Karpas-422 (cell line): ENCODE data around the gene CR1. TPM values are rescaled to one million over a fixed set of nuclear protein-coding genes. Genes with fewer than 3 reads are reported as not detected.

Experiments
- DNase-seq: peaks from one replicate; pipeline ENCODE4 v3.0.0-alpha.2; 2015
- H2AFZ ChIP-seq: fragments of 200-600 bp; sonication (generic); 2 replicates; pipeline ENCODE4 v1.6.1; 2014; ENCODE audit warnings: antibody characterized with exemption, low read length, mixed read lengths
- H3K27ac ChIP-seq: fragments of 200-600 bp; sonication (generic); 2 replicates; pipeline ENCODE4 v1.5.1; 2014; ENCODE audit warnings: mild to moderate bottlenecking, low read length, moderate library complexity
- H3K27me3 ChIP-seq: fragments of 200-600 bp; sonication (generic); 2 replicates; pipeline ENCODE4 v1.6.1; 2014; ENCODE audit warnings: low read length, mixed read lengths
- H3K36me3 ChIP-seq: fragments of 200-600 bp; sonication (generic); 2 replicates; pipeline ENCODE4 v1.6.1; 2014; ENCODE audit warnings: low read length, mixed read lengths; ENCODE audit not compliant: insufficient read depth
- H3K4me1 ChIP-seq: fragments of 200-600 bp; sonication (generic); 2 replicates; pipeline ENCODE4 v1.6.1; 2014; ENCODE audit warnings: mild to moderate bottlenecking, low read length, mixed read lengths
- H3K4me2 ChIP-seq: fragments of 200-600 bp; sonication (generic); 2 replicates; pipeline ENCODE4 v1.6.1; 2014; ENCODE audit warnings: low read length, low read depth, mild to moderate bottlenecking; ENCODE audit not compliant: poor library complexity, severe bottlenecking
- H3K4me3 ChIP-seq: fragments of 200-600 bp; sonication (generic); 2 replicates; pipeline ENCODE4 v1.5.1; 2014; ENCODE audit warnings: mild to moderate bottlenecking, antibody characterized with exemption, low read length, mixed read lengths
- H3K79me2 ChIP-seq: fragments of 200-600 bp; sonication (generic); 2 replicates; pipeline ENCODE4 v1.6.1; 2014; ENCODE audit warnings: mild to moderate bottlenecking, low read length, mixed read lengths
- H3K9ac ChIP-seq: fragments of 200-600 bp; sonication (generic); 2 replicates; pipeline ENCODE4 v1.6.0; 2014; ENCODE audit warnings: low read length
- H3K9me2 ChIP-seq: fragments of 200-600 bp; sonication (generic), shearing (Covaris generic); replicated peaks from 2 replicates; pipeline ENCODE4 v1.6.0; 2014; ENCODE audit warnings: mild to moderate bottlenecking, low read length, moderate library complexity; ENCODE audit not compliant: insufficient read depth
- H3K9me3 ChIP-seq: fragments of 300-700, 200-600 bp; sonication (generic); 2 replicates; pipeline ENCODE4 v1.6.1; 2014; ENCODE audit warnings: low read length, mixed read lengths
- H4K20me1 ChIP-seq: fragments of 200-600 bp; sonication (generic); 2 replicates; pipeline ENCODE4 v1.6.1; 2014; ENCODE audit warnings: mild to moderate bottlenecking, antibody characterized with exemption, low read length, low read depth; ENCODE audit not compliant: insufficient read depth
- total RNA-seq: library from RNA; depleted of rRNA; stranded (reverse); fragments of >200 nt; shearing (Covaris generic); gene quantifications from 2 replicates; pipeline ENCODE4 v1.2.3, GENCODE V29; 2014; ENCODE audit warnings: low replicate concordance; rRNA removed

Gene CR1
- total RNA-seq, result not detected in 2 replicates

DNA sequence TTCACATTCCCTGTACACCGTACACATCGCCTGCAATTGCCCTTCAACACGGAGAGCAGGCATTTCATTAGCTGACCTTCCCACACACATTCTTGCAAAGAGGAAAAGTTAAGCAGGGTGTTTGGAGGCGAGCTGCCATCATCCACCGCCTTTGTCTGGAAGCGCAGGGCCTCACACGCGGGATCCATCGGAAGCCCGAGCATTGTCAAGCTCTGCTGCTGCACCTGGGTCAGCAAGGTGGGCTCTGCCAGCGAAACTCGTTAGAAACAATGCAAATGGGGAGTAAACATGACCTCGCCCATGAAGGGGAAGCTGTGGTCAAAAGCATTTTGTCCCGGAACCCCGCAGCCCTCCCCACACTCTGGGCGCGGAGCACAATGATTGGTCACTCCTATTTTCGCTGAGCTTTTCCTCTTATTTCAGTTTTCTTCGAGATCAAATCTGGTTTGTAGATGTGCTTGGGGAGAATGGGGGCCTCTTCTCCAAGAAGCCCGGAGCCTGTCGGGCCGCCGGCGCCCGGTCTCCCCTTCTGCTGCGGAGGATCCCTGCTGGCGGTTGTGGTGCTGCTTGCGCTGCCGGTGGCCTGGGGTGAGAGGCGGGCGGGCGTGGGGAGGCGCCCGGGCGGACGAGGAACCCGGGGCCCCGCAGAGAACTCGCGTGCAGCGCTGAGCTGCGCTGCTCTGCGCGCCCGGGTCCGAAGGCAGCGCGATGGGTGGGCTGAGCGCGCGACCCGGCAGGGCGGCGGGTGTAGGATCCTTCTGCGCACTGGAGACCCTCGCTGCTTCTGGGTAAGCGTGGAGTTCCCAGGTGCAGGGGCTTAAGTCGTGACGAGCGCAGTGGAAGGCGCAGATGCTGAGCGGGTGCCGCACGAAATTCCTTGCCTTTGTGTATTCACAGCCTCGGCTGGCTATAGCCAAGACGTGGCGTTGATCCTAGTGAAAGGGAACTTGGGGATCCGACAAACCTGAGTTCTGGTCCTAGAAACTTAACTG lies at the start of gene CR1:
TSS of gene CR1 (plus strand) at position 357 of the 992 bp plus-strand sequence. CDS start at position 468, 111 bp downstream.
- H3K9me2 ChIP-seq, result no peaks in the 10 kb centered on the region
- H3K4me1 ChIP-seq, result no peaks in the 10 kb centered on the region
- no peaks in the 10 kb centered on the region for H3K79me2 ChIP-seq
- no peaks in the 10 kb centered on the region for H4K20me1 ChIP-seq
- no peaks in the 10 kb centered on the region for H3K9me3 ChIP-seq
- H3K27ac ChIP-seq, result no peak within 1 kb of the TSS
- H3K4me2 ChIP-seq, result peak within 1 kb of the TSS; percentile 23
- no peak for DNase-seq
- no peak within 1 kb of the TSS for H3K9ac ChIP-seq
- H3K27me3 ChIP-seq, result no peaks in the 10 kb centered on the region
- no peak within 1 kb of the TSS for H2AFZ ChIP-seq
- no peaks in the 10 kb centered on the region for H3K36me3 ChIP-seq
- H3K4me3 ChIP-seq, result no peak within 1 kb of the TSS

DNA sequence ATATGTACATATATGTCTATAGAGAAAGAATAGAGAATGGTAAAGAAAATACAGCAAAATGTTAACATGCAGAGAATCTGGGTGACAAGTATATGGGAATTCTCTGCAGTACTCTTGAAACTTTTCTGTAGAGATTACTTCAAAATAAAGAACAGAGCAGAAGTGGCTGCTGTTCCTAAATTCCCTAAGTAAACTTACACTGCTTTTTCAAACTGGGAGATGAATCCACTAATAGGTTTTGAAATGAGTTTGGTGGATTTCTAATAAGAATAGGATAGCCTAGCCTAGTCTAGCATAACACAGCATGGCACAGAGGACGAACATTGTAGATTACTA lies 42.3 kb upstream of the CR1 start:
- H3K79me2 ChIP-seq, result no peaks in the 10 kb centered on the region
- no peaks in the 10 kb centered on the region for H4K20me1 ChIP-seq
- H3K4me1 ChIP-seq, result peaks cover 9% of the 10 kb centered on the region
- H3K36me3 ChIP-seq, result no peaks in the 10 kb centered on the region
- H3K9ac ChIP-seq, result no peak overlapping the region
- DNase-seq, result no peak
- H2AFZ ChIP-seq, result no peak overlapping the region
- H3K4me2 ChIP-seq, result no peak overlapping the region
- H3K9me2 ChIP-seq, result no peaks in the 10 kb centered on the region
- H3K27ac ChIP-seq, result no peak overlapping the region
- no peak overlapping the region for H3K4me3 ChIP-seq
- H3K27me3 ChIP-seq, result no peaks in the 10 kb centered on the region
- H3K9me3 ChIP-seq, result no peaks in the 10 kb centered on the region

DNA sequence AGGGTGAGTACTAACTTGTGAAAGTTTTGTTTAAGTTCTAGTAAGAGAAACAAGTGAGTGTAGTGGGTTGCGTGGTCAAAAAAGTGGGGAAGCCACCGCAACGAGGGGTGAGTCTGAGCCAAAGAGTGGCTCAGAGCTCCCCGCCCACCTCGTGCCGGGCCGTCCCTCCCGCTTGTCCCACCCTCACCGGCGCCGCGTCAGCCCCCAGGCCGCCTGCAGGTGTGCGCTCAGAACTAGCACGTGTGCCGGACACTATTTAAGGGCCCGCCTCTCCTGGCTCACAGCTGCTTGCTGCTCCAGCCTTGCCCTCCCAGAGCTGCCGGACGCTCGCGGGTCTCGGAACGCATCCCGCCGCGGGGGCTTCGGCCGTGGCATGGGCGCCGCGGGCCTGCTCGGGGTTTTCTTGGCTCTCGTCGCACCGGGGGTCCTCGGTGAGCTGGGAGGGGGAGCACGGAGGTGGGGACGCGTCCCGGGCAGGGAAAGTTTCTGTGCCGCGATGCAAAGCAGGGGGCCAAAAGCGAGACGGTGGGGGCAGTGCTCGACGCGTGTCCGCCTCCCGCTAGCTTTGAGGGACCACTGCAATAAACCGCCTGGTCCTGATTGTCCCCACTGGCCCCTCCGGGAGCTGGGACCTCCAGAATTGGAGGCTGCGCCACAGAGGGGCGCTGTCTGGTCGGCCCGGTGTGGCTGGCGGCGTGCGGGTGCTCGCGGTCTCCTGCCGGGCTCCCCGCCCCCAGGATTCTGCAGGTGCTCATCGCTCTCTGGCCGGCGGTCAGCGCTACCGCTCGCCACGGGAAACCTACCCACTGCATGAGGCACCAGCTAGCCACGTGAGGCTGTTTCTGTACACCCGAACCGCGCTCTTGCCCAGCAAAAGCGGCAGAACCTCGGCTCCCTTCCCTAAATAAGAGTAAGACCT lies 41.7 kb upstream of the CR1 start, which contains the start of gene CR2:
TSS of gene CR2 (plus strand) at position 283 of the 919 bp plus-strand sequence. CDS start at position 374, 91 bp downstream.
- H4K20me1 ChIP-seq, result no peaks in the 10 kb centered on the region
- no peak within 1 kb of the TSS for H3K27ac ChIP-seq
- no peaks in the 10 kb centered on the region for H3K9me2 ChIP-seq
- H3K79me2 ChIP-seq, result no peaks in the 10 kb centered on the region
- no peak within 1 kb of the TSS; the same call in 1 of the 2 replicates for H3K4me3 ChIP-seq
- DNase-seq, result no peak
- no peak within 1 kb of the TSS for H2AFZ ChIP-seq
- peaks cover 9% of the 10 kb centered on the region for H3K4me1 ChIP-seq
- H3K9ac ChIP-seq, result no peak within 1 kb of the TSS; the same call in 1 of the 2 replicates
- H3K4me2 ChIP-seq, result peak within 1 kb of the TSS; percentile 47
- no peaks in the 10 kb centered on the region for H3K36me3 ChIP-seq
- H3K27me3 ChIP-seq, result no peaks in the 10 kb centered on the region
- H3K9me3 ChIP-seq, result no peaks in the 10 kb centered on the region

DNA sequence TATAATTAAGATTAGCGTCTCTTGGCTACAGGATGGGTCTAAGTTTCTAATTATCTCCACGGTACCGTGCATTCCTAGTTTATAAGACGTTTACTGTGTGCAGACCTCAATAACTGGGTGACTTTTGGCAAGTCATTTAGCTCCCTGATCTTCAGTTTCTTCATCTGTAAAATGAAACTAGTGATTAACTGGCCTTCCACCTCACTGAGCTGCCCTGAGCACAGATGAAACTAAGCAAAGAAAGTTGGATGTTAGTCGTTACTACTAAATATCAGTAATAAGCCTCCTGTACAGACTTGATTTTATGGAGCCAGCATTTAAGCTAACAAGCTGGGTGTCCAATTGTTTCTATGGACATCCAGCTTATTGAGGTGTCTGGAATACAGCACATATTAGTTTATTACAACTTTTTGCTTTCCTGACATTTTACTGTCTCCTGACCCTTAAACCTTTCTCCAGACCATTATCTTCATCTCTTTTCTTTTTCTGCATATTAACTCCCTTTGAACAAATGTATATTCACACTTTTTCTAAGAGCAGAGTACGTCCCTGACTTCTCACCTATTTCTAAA lies 40.7 kb upstream of the CR1 start:
- Histone ChIP-seq H2AFZ (no peak overlapping the region), H3K79me2 (no peaks in the 10 kb centered on the region), H3K27me3 (no peaks in the 10 kb centered on the region), H3K27ac (no peak overlapping the region), H3K4me1 (peaks cover 9% of the 10 kb centered on the region), H4K20me1 (no peaks in the 10 kb centered on the region), H3K4me3 (no peak overlapping the region), H3K9ac (no peak overlapping the region), H3K9me2 (no peaks in the 10 kb centered on the region), H3K36me3 (no peaks in the 10 kb centered on the region), H3K9me3 (no peaks in the 10 kb centered on the region), H3K4me2 (no peak overlapping the region)
- DNase-seq, result no peak

DNA sequence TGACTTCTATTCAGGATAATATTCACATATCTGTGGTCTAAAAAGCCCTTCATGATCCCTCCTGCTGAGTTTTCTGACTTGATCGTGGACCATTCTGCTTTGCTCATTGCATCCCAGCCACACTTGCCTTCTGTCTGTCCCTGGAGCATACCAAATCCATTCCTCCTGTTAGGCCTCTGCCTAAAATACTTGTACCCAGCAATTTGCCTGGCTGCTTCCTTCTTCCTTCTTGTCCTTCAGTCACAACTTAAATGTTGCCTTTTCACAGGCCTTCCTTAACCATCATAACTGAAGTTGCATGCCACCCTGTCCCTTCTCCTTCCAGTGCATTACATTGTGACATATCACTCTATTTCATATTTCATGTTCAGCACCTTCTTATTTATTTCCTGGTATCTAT lies 37.5 kb upstream of the CR1 start:
- no peak for DNase-seq
- H3K9me3 ChIP-seq, result no peaks in the 10 kb centered on the region
- no peaks in the 10 kb centered on the region for H4K20me1 ChIP-seq
- H3K4me3 ChIP-seq, result no peak overlapping the region
- H3K27ac ChIP-seq, result no peak overlapping the region
- H3K4me2 ChIP-seq, result no peak overlapping the region
- no peaks in the 10 kb centered on the region for H3K36me3 ChIP-seq
- H3K9ac ChIP-seq, result no peak overlapping the region
- H3K27me3 ChIP-seq, result no peaks in the 10 kb centered on the region
- peaks cover 9% of the 10 kb centered on the region for H3K4me1 ChIP-seq
- H3K79me2 ChIP-seq, result no peaks in the 10 kb centered on the region
- H2AFZ ChIP-seq, result no peak overlapping the region
- no peaks in the 10 kb centered on the region for H3K9me2 ChIP-seq

DNA sequence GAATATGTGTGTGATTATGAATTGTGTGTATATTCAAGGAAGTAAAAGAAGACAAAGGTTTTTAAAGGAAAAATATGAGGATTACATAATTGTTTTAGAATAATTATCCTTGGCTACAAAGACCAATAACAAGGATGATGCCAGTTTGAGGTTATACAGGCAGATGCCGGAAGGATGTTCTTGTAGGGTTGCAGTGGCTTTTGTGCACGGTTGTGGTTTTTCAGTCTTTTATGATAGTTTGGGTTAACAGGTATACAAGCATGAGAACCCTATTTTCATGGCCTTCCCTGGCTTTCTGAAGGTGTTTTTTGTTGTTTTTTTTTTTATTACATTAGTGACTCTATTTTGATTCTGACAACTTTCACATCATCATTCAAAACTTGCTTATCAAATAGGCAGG lies 36.9 kb upstream of the CR1 start:
- Histone ChIP-seq H3K9me2 (no peaks in the 10 kb centered on the region), H3K4me3 (no peak overlapping the region), H3K9me3 (no peaks in the 10 kb centered on the region), H2AFZ (no peak overlapping the region), H3K27me3 (no peaks in the 10 kb centered on the region), H3K27ac (no peak overlapping the region), H3K4me2 (no peak overlapping the region), H3K9ac (no peak overlapping the region), H4K20me1 (no peaks in the 10 kb centered on the region), H3K36me3 (no peaks in the 10 kb centered on the region), H3K79me2 (no peaks in the 10 kb centered on the region), H3K4me1 (peaks cover 9% of the 10 kb centered on the region)
- no peak for DNase-seq

GRCh38 chr1:207461649-207462048 lies 34.3 kb upstream of the CR1 start:
- Histone ChIP-seq H3K4me2 (no peak overlapping the region), H3K27me3 (no peaks in the 10 kb centered on the region), H3K9me2 (no peaks in the 10 kb centered on the region), H3K4me3 (no peak overlapping the region), H3K9ac (no peak overlapping the region), H3K4me1 (no peaks in the 10 kb centered on the region), H2AFZ (no peak overlapping the region), H3K27ac (no peak overlapping the region), H3K36me3 (no peaks in the 10 kb centered on the region), H3K9me3 (no peaks in the 10 kb centered on the region), H3K79me2 (no peaks in the 10 kb centered on the region), H4K20me1 (no peaks in the 10 kb centered on the region)
- DNase-seq, result no peak
